ENCODE data around the gene ENTREP3. TPM values are rescaled to one million over a fixed set of nuclear protein-coding genes. Genes with fewer than 3 reads are reported as not detected.
A peak's percentile ranks its signal among the peaks of the same experiment; 100 is the strongest.
"Not testable (repeated sequence)": the region's sequence is repeated elsewhere in the genome, so short reads cannot be mapped to it uniquely, and the experiment has no call there.

Gene ENTREP3, protein sequence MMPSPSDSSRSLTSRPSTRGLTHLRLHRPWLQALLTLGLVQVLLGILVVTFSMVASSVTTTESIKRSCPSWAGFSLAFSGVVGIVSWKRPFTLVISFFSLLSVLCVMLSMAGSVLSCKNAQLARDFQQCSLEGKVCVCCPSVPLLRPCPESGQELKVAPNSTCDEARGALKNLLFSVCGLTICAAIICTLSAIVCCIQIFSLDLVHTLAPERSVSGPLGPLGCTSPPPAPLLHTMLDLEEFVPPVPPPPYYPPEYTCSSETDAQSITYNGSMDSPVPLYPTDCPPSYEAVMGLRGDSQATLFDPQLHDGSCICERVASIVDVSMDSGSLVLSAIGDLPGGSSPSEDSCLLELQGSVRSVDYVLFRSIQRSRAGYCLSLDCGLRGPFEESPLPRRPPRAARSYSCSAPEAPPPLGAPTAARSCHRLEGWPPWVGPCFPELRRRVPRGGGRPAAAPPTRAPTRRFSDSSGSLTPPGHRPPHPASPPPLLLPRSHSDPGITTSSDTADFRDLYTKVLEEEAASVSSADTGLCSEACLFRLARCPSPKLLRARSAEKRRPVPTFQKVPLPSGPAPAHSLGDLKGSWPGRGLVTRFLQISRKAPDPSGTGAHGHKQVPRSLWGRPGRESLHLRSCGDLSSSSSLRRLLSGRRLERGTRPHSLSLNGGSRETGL
- 1.6 and 2.7 TPM in 2 replicates for total RNA-seq (2014; rRNA removed; shearing (Covaris generic))

DNA sequence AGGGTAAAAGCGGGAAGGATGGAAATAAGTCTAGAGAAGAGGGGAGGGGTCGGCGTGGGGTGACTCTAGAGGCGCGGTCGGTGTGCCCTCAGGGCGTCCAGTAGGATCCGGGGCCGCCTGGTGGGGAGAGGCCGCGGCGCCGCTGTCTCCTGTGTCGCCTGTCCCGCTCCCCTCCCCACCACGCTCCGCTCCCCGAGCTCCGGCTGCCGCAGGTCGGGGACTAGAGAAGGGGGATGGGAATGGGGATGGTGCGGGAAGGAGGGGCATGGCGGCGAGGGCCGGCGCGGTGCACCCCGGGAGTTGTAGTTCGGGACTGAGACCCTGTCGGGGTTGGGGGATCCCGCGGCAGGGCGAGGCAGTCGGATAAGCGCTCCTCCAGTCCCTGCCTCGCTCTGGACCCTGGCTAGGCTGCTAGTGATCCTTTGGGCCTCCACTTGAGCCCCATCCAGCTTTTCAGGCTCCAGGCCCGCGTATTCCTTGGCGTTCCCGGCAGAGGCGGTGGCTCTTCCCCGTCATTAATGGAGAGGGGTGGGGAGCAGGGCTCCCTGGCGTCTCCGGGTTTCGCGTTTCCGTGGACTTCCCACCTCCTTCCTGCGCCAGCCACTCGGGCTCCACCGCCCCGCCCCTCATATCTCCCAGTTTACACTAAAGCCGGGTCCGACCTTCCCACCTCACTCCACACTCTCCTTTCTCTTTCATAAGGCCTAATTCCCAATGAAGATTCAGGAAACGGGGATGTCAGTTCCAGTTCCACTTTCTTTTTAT is at the start of gene ENTREP3:
TSS of gene ENTREP3 (minus strand) at position 241 of the 765 bp plus-strand sequence. CDS start 606 bp downstream, outside the sequence.
- DNase-seq (ENCODE audit: low read depth): peak; percentile 88

DNA sequence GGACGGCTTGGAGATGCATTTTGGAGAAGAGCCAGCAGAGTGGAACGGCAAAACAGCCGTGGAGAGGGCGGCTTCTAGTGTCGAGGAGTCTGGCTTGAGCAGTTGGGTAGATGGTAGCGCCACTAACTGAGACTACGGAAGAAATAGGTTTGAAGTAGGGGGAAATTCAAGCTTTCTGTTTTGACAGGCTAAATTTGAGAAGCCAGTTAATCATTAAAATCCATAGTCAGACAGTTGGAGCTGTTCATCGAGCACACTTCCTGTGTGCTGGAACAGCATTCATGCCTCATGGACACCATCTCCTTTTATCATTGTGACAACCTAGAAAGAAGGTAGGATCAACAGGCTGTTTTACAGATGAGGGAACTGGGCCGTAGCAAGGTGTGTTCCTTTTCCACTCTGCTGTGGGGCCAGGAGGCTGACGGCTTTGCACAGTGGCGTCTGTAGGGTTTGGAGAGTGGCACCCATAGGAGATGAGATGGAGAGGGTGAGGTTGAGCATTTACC is 49.3 kb upstream of the ENTREP3 start:
- no peak for DNase-seq (ENCODE audit: low read depth)

DNA sequence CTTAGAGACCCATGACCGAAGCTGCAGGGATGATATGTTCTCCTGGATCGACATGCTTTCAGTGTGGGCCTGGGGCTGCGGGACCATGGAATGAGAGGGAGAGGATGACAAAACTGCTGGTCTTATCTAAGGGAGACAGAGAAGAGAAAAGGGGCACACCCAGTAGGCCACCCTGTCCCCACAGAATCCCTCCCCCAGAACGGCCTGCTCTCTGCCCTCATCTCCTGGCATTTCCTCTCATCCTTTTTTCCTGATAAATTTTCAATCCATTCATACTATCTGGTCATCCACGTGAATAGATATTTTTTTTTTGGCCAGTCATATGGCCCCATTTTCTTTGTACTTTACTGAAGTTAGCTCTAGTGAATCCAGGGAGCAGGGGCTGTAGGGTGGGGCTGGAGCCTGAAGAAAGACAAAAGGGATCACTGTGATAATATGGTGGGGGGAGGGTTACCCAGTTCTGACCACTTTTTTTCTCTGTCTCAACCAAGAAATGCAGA is 46.1 kb upstream of the ENTREP3 start, which contains the start of gene PKLR:
TSS of gene PKLR (minus strand) at position 97 of the 500 bp plus-strand sequence. CDS start at position 54, 43 bp downstream.
- no peak for DNase-seq (ENCODE audit: low read depth)

DNA sequence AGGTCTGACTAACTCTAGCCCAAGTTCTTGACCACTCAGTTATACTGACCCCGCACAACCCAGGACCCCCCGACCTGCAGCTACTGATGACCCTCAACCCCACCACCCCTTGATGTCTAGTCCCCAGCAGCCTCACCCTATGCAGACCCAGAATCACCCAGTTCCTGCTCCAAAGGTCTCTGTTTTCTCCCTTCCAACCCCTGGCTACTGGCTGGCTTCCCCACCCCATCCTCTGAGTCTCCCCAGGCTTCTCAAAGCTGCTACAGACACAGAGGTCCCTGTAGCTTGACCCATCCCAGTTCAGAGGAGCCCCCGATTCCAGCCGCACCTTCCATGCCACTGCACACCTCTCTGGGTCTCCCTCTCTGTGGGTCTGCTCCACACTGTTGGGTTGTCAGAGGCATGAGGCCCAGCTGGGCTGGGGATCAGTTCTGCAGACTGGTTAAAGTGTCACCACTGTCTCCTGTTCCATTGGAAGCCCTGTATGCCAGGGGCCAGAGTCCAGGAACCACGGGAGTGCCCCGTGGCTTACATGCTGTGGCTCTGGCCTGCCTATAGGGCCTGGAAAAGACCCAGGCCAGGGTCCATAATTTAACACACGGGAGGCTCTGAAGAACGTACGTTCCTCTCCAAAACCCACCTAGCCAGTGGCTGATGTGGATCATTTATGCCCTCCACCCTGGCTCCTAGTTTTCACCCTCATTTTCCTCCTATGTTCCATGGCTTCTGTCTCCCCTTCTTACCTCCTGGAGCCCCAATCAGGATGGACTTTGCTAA is 45.5 kb upstream of the ENTREP3 start:
- DNase-seq (ENCODE audit: low read depth): no peak

DNA sequence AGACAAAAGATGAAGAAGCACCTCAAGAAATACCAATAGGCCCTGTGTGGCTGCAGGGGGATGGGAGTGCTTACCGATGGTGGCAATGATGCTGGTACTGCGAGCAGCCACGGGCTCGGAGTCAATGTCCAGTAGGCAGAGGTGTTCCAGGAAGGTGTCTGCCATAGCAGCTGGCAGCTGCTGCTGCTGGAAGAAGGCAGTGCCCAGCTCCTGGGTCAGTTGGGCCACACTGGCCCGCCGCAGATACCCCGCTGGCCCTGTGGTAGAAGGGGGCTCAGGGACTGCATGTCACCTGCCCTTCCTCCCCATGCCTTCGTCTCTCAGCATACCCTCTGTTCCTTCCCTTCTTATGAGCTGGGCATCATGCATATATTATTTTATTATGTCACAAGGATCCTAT is 44.7 kb upstream of the ENTREP3 start:
- DNase-seq (ENCODE audit: low read depth): no peak

DNA sequence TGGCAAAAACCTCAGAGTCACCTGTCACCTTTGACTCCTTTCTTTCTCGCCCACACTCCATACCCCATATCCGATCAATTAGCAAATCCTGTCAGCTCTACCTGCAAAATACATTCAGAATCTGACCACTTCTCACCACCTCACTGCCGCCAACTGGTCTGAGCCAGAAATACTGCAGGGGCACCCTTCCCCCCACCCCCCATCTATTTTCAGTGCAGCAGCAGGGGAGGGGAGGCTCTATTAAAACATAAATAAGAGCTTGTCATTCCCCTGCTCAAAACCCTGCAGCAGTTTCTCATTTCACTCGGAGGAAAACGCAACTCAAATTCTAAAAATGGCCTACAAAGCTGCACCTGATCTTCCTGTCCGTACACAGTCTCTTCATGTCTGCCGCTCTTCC is 42.1 kb upstream of the ENTREP3 start:
- DNase-seq (ENCODE audit: low read depth): no peak

DNA sequence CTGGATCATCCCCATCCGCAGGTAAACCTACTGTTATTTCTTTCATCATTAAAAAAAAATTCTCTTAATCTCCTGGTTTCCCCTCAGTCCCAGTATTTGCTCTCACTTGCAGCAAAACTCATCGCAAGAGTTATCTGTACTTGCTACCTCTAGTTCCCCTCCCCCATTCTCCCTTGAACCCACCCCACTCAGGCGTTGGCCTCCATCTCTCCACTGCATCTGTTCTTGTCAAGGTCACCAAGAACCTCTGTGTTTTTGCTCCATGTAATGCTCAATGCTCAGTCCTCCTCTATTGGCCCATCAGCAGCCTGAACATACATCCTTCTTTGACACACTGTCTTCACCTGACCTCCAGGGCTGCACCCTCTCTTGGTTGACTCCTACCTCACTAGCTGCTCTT is 41.4 kb upstream of the ENTREP3 start:
- no peak for DNase-seq (ENCODE audit: low read depth)

DNA sequence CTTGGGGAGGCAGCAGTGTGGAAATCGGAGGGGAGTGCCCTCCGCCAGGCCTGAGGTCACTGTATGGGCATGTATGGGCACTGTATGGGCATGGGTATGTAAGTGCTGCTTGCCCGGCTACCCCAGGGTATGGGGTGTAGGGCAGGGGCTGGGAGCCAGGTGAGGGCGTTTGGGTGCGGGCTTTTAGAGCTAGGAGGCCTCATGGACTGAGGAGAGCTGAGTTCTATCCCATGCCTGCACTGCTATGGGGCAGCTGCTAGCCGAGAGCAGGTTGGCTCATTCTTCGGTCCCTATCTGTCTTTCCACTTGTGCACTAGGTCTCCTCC is 40.6 kb upstream of the ENTREP3 start:
- DNase-seq (ENCODE audit: low read depth): no peak

DNA sequence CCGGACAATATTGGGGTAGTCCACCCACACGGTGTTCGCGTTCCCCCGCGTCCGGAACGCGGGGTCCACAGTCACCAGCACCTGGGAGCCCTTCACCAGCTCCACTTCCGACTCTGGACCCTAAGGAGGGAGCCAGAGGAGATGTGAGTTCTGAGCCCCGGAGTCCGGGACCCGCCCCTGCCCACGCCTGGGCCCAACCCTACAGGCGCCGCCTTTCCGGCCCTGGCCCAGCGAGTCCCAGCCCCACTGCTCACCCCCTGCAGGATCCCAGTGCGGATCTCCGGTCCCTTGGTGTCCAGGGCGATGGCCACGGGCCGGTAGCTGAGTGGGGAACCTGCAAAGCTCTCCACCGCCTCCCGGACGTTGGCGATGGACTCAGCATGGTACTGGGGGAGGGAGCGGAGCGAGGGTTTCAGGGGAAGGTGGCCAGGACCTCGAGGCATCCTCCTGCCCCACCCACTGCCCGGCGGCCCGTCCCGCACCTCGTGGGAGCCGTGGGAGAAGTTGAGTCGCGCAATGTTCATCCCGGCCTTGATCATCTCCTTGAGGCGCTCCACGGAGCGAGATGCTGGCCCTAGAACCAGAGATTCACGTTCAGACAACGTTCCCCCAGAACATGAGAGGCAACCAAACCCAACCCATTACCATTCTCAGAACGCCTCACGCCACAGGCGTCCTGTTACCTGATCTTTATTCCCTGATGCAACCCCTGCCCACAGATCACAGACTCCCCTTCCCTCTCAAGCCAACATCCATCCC is 40.1 kb upstream of the ENTREP3 start:
- no peak for DNase-seq (ENCODE audit: low read depth)

DNA sequence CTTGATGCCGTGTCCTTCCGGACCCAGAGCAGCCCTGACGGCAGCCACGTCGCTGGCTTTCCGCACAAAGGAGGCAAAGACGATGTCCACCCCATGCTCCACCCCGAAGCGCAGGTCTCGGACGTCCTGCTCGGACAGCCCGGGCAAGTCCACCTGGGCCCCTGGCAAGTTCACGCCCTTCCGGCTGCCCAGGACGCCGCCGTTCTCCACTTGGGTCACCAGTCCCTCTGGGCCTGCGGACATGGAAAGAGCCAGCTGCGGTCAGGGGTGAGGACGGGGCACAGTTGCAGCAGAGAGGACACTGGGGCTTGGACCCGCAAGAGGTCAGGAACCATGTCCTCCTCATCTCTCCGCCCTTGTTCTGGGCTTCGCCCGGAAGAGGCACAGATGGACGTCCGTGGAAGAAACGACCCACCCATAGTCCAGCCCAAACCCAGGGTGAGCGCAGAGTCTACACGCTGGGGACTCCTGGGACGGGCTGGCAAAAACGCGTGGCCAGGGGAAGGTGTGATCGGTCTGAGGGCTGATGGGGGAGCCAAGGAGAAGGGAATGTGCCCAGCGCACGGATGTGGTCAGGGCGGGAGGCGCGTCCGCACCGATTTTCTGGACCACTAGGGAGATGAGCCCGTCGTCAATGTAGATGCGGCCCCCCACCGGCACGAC is 39.4 kb upstream of the ENTREP3 start:
- DNase-seq (ENCODE audit: low read depth): no peak

DNA sequence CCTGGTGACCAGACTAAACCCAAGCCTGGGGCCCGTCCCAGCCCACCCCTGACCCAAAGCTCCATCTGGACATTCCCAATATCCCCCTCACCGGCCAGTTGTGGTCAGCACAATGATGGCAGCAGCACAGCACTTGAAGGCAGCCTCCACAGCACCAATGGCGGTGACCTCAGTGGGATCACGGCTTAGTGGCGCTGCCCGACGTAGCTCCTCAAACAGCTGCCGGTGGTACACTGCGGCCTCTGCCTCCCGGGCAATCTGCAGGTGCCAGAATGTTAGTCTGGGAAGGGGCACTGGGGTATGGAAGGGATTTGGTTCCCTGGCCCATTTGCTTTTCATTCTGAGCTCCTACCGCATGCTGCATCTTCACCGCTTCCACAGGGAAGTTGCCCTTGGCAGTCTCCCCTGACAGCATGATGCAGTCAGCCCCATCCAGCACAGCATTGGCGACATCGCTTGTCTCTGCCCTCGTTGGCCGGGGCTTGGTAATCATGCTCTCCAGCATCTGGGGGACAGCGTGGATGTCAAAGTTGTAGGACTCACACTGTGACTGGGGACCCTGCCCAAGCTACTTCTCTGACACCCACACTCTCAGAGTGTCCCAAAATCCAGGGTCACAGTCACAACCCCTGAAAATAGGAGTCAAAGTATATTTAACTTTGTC is 37.9 kb upstream of the ENTREP3 start:
- no peak for DNase-seq (ENCODE audit: low read depth)

DNA sequence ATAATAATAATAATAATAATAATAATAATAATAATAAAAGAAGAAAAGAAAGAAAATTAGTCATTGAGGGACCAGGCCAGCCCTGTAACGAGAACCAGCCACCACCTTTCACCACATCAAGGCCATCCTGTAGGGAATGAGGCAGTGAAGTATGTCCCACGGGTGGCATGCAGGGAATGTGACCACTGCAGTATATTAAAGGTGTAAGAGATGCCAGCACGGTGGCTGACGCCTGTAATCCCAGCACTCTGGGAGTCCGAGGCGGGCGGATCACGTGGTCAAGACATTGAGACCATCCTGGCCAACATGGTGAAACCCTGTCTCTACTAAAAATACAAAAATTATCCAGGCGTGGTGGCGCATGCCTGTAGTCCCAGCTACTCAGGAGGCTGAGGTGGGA is 35.7 kb upstream of the ENTREP3 start:
- DNase-seq (ENCODE audit: low read depth): not testable (repeated sequence)

DNA sequence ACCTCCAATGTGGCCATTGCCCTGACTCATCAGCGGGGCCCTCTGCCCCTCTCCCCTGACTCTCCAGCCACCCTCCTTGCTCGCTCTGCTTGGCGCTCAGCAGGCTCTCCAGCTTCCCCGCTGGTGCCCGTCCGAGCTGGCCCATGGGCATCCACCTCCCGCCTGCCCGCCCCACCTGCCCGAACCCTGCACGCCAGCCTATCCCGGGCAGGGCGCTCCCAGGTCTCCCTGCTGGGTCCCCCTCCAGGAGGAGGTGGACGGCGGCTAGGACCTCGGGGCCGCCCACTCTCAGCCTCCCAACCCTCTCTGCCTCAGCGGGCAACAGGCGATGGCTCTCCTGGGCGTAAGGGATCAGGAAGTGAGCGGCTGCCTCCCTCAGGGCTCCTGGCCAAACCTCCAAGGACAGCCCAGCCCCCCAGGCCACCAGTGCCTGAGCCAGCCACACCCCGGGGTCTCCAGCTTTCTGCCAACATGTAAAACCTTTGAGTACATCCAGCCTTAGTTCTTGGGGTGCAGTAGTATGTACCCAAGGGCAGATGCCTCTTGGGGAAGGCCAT is 32.8 kb upstream of the ENTREP3 start:
- no peak for DNase-seq (ENCODE audit: low read depth)

DNA sequence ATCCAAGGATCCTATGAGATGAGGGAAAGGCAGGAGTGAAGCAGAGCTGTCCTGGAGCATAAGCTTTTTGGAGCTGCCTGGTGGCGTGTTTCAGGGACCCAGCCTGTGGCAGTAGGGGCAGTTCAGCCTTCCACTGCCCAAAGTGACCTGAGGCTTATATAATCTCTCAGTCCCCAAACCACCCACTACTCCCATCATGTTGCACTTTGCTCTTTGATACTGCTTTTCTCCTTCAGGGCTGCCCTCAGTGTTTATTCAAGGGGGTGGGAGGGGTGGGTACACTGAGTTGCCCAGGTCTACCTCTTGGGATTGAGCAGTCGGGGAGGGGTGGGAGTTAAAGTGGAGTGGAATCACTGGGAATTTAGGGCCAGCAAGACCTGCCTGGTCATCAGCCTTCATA is 31.3 kb upstream of the ENTREP3 start:
- DNase-seq (ENCODE audit: low read depth): no peak

DNA sequence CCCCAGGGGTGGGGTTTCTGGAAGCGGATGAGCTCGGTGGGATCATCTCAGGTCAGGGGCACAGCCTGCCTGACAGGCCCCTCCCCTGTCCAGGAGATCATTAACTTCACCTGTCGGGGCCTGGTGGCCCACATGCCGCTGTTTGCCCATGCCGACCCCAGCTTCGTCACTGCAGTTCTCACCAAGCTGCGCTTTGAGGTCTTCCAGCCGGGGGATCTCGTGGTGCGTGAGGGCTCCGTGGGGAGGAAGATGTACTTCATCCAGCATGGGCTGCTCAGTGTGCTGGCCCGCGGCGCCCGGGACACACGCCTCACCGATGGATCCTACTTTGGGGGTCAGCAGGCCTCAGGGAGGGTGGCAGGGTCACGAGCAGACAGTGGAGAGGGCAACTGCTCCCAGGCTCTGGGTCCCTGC is 30.4 kb upstream of the ENTREP3 start:
- no peak for DNase-seq (ENCODE audit: low read depth)

DNA sequence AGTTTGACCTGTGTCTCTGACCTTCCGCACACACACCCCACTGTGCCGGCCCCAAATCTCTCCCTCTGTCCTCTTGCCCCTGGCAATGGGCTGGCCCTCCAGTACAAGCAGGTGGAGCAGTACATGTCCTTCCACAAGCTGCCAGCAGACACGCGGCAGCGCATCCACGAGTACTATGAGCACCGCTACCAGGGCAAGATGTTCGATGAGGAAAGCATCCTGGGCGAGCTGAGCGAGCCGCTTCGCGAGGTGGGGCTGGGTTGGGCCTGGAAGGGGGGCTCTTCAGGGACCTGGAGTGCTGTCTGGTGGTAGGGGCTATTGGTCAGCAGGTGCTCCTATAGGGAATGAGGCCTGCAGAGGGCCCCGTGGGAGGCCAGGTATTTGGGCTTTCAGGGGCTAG is 29.8 kb upstream of the ENTREP3 start:
- DNase-seq (ENCODE audit: low read depth): no peak

DNA sequence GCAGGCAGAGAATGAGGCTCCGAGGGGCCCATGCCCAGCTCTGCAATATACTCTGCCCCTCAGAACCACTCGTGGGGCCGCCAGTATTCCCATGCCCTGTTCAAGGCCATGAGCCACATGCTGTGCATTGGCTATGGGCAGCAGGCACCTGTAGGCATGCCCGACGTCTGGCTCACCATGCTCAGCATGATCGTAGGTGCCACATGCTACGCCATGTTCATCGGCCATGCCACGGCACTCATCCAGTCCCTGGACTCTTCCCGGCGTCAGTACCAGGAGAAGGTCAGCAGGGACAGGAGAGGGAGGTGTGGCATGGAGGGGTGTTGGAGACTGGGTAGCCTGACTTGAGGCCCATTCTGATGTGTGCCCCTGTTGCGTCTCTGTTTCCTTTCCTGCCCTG is 29.2 kb upstream of the ENTREP3 start:
- no peak for DNase-seq (ENCODE audit: low read depth)

DNA sequence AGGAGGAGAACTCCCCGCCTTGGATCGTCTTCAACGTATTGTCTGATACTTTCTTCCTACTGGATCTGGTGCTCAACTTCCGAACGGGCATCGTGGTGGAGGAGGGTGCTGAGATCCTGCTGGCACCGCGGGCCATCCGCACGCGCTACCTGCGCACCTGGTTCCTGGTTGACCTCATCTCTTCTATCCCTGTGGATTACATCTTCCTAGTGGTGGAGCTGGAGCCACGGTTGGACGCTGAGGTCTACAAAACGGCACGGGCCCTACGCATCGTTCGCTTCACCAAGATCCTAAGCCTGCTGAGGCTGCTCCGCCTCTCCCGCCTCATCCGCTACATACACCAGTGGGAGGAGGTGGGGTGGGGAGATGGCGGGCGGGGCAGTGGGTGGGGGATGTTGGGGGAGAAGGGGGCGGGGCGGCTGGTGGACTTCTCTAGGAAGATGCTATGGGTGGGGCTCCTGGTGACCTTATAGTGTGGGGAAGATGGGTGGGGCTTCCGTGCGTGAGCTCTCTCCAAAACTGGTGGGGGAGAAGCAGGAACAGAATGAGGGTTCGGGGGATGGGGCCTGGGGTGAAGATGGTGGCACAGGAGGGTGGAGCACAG is 27.3 kb upstream of the ENTREP3 start:
- no peak for DNase-seq (ENCODE audit: low read depth)

DNA sequence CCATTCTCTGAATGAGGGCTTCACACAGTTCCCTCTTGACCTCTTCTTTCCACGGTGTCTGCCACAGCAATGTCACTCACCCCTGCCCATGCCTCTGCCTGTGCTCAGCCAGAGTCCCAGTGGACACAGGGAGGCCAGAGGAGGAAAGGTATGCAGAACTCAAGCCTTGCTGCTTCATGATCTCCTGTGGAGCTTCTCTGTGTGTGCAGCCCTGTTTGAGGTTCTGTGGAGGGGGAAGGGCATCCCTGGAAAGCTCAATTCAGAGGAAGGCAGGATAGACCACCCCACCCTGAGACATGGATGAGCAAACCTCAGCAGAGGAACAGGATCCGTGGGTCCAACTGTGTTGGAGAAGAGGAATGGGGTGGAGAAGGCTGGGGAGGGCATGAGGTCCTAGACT is 24.0 kb upstream of the ENTREP3 start:
- no peak for DNase-seq (ENCODE audit: low read depth)
